ENCODE measurements around the gene ITPKC. TPM values are rescaled to one million over a fixed set of nuclear protein-coding genes. Genes with fewer than 3 reads are reported as not detected.

ITPKC gene
- total RNA-seq, 1 experiment from 2014 or later, result 11.4 TPM

GRCh38 chr19:40755248-40755624 lies 38.3 kb downstream of the ITPKC start:
- Histone ChIP-seq H3K27me3 (ENCODE audit: insufficient read depth, low read length) (no peaks in the 10 kb centered on the region), H3K9me3 (ENCODE audit: control insufficient read depth in 1 of 2, insufficient read depth in 1 of 2, low read depth in 1 of 2, low read length in 2 of 2) (no peaks in the 10 kb centered on the region), H2AFZ (ENCODE audit: low read depth, low read length, poor library complexity, severe bottlenecking) (no peak overlapping the region), H3K36me3 (ENCODE audit: control insufficient read depth in 1 of 2, insufficient read depth in 2 of 2, low read length in 2 of 2) (peaks cover 38 to 65% of the 10 kb centered on the region in 2 experiments), H3K27ac (ENCODE audit: low read depth, low read length) (no peak overlapping the region; the same call in 1 of the 2 replicates), H3K4me3 (replicated peaks in 1 of 2; ENCODE audit: low read depth in 1 of 2, low read length in 2 of 2) (no peak overlapping the region), H3K9ac (ENCODE audit: low read length) (0 out of 2 replicates have a peak overlapping the region, but pooled peaks have one; percentile 0), H3K4me2 (ENCODE audit: low read length) (no peak overlapping the region), H3K9me2 (ENCODE audit: insufficient read depth) (no peaks in the 10 kb centered on the region), H3K79me2 (ENCODE audit: insufficient read depth, low read length) (peaks cover 90% of the 10 kb centered on the region), H4K20me1 (ENCODE audit: insufficient read depth) (0 out of 2 replicates have a peak, but pooled peaks cover 3% of the 10 kb centered on the region), H3K4me1 (ENCODE audit: control insufficient read depth in 1 of 2, insufficient read depth in 2 of 2, low read length in 2 of 2) (peaks cover 7 to 21% of the 10 kb centered on the region in 2 experiments; a peak in 3 of 4 replicates)
- intact Hi-C loops (cut with micrococcal nuclease), result no loop called here
- DNase-seq (ENCODE audit: low read depth, low spot score) (no peak), ATAC-seq (no peak)
- CTCF ChIA-PET, result no interaction called here
- POLR2A ChIA-PET, result no interaction called here
- no peak for TF ChIP-seq POLR2AphosphoS5 (IDR thresholded peaks at IDR 0.05; ENCODE audit: low read depth, low read length)
- TF ChIP-seq, protein P1, sequence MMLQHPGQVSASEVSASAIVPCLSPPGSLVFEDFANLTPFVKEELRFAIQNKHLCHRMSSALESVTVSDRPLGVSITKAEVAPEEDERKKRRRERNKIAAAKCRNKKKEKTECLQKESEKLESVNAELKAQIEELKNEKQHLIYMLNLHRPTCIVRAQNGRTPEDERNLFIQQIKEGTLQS (IDR thresholded peaks at IDR 0.05), result no peak
- BruUV-seq (replicated peaks), result no TSS peak
- RAD21 ChIA-PET (ENCODE audit: low non-redundant PET in 1 of 2, low total read pairs in 2 of 2, uncharacterized antibody in 2 of 2, unreplicated experiment in 2 of 2), result no interaction called here

DNA sequence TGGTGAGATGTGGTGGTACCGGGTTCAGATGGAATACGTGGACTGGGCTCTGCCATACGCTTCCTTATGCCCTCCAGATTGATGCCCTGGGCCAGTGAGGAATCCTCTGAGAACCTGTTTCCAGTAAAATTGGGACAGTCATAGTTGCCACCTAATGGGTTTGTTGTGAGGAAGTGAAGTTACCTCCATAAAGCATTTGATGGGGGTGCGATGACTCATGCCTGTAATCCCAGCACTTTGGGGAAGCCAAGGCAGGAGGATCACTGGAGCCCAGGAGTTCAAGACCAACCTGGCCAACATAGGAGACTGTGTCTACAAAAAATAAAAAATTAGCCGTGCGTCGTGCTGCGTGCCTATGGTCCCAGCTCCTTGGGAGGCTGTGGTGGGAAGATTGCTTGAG lies 38.9 kb downstream of the ITPKC start:
- Histone ChIP-seq H3K9ac (ENCODE audit: low read length) (no peak overlapping the region), H3K4me1 (ENCODE audit: control insufficient read depth in 1 of 2, insufficient read depth in 2 of 2, low read length in 2 of 2) (peaks cover 7 to 20% of the 10 kb centered on the region in 2 experiments; a peak in 3 of 4 replicates), H3K9me3 (ENCODE audit: control insufficient read depth in 1 of 2, insufficient read depth in 1 of 2, low read depth in 1 of 2, low read length in 2 of 2) (no peaks in the 10 kb centered on the region), H3K9me2 (ENCODE audit: insufficient read depth) (no peaks in the 10 kb centered on the region), H3K27me3 (ENCODE audit: insufficient read depth, low read length) (no peaks in the 10 kb centered on the region), H4K20me1 (ENCODE audit: insufficient read depth) (0 out of 2 replicates have a peak, but pooled peaks cover 3% of the 10 kb centered on the region), H3K4me2 (ENCODE audit: low read length) (no peak overlapping the region), H3K79me2 (ENCODE audit: insufficient read depth, low read length) (peaks cover 96% of the 10 kb centered on the region), H2AFZ (ENCODE audit: low read depth, low read length, poor library complexity, severe bottlenecking) (no peak overlapping the region), H3K4me3 (replicated peaks in 1 of 2; ENCODE audit: low read depth in 1 of 2, low read length in 2 of 2) (no peak overlapping the region), H3K36me3 (ENCODE audit: control insufficient read depth in 1 of 2, insufficient read depth in 2 of 2, low read length in 2 of 2) (peaks cover 43 to 70% of the 10 kb centered on the region in 2 experiments), H3K27ac (ENCODE audit: low read depth, low read length) (peak overlapping the region; percentile 7; the same call in 1 of the 2 replicates)
- DNase-seq (ENCODE audit: low read depth, low spot score) (no peak), ATAC-seq (no peak)
- BruUV-seq (replicated peaks), result no TSS peak
- ChIA-PET POLR2A (no interaction called here), RAD21 (ENCODE audit: low non-redundant PET in 1 of 2, low total read pairs in 2 of 2, uncharacterized antibody in 2 of 2, unreplicated experiment in 2 of 2) (no interaction called here), CTCF (no interaction called here)
- intact Hi-C loops (cut with micrococcal nuclease), result no loop called here
- no peak for TF ChIP-seq SP1 (IDR thresholded peaks at IDR 0.05; ENCODE audit: low read depth)
- TF ChIP-seq RAD21 (IDR thresholded peaks at IDR 0.05; ENCODE audit: low read depth), result no peak
- no peak for TF ChIP-seq SRF (IDR thresholded peaks at IDR 0.05; ENCODE audit: low read depth)
- TF ChIP-seq TCF7L2 (IDR thresholded peaks at IDR 0.05; ENCODE audit: borderline replicate concordance, extremely low read depth, insufficient read depth, insufficient read length), result no peak
- TF ChIP-seq, protein P1 (IDR thresholded peaks at IDR 0.05), result no peak
- no peak for TF ChIP-seq FOSL1 (IDR thresholded peaks at IDR 0.05; ENCODE audit: low read depth)
- no peak for TF ChIP-seq POLR2AphosphoS5 (IDR thresholded peaks at IDR 0.05; ENCODE audit: low read depth, low read length)
- TF ChIP-seq EZH2phosphoT487 (IDR thresholded peaks at IDR 0.05; ENCODE audit: borderline replicate concordance), result no peak
- no peak for TF ChIP-seq EGR1 (IDR thresholded peaks at IDR 0.05; ENCODE audit: low read depth)
- no peak for TF ChIP-seq REST (IDR thresholded peaks at IDR 0.05; ENCODE audit: low read depth)
- no peak for TF ChIP-seq CEBPB (IDR thresholded peaks at IDR 0.05; ENCODE audit: low read depth)
- TF ChIP-seq MAX (IDR thresholded peaks at IDR 0.05), result no peak
- no peak for TF ChIP-seq YY1 (IDR thresholded peaks at IDR 0.05; ENCODE audit: extremely low read depth, insufficient replicate concordance, low read depth, low read length)
- no peak for TF ChIP-seq CBX3 (IDR thresholded peaks at IDR 0.05; ENCODE audit: low read depth)
